Caco-2 (cell line): ENCODE results near the gene MACROD2. TPM values are rescaled to one million over a fixed set of nuclear protein-coding genes. Genes with fewer than 3 reads are reported as not detected.

Source experiments
- BruUV-seq: library from RNA; stranded (reverse); fragments of 400-500 nt; replicated peaks from 2 replicates; lab custom pipeline; 2021; lab: Mats Ljungman, UMichigan
- CTCF ChIA-PET: fragments of 300-600 bp; sonication (Branson Sonifier 250); formaldehyde crosslinking; loops from one replicate; lab custom pipeline; 2022; ENCODE audit warnings: antibody characterized with exemption; lab: Charles Lee
- POLR2A ChIA-PET: fragments of 300-600 bp; sonication (Branson Sonifier 250); formaldehyde crosslinking; loops from one replicate; lab custom pipeline; 2022; ENCODE audit warnings: antibody characterized with exemption; lab: Charles Lee
- DNase-seq, 2 experiments: peaks; one replicate each; pipeline versions ENCODE4 v3.0.0 to v3.0.0-alpha.2; 2020 to 2022
- H3K27me3 ChIP-seq: replicated peaks from 2 replicates; pipeline ENCODE4 v1.6.0; 2011; ENCODE audit warnings: low read length; ENCODE audit not compliant: control insufficient read depth, insufficient read depth
- H3K36me3 ChIP-seq: 2 replicates; pipeline ENCODE4 v1.5.1; 2011; ENCODE audit warnings: low read length; ENCODE audit not compliant: control insufficient read depth, insufficient read depth
- H3K4me1 ChIP-seq: fragments of 250-450 bp; sonication (Bioruptor Pico); 2 replicates; pipeline ENCODE4 v1.5.1; 2020; ENCODE audit warnings: mild to moderate bottlenecking
- H3K4me3 ChIP-seq: 2 replicates; pipeline ENCODE4 v1.5.1; 2011; ENCODE audit warnings: low read depth, mild to moderate bottlenecking, control low read depth, low read length
- H3K9me3 ChIP-seq: fragments of 250-450 bp; sonication (Bioruptor Pico); 2 replicates; pipeline ENCODE4 v1.5.1; 2020; ENCODE audit warnings: mild to moderate bottlenecking, moderate library complexity
- H3K27ac Mint-ChIP-seq: one replicate; pipeline ENCODE4 v1.8.0; 2022; ENCODE audit warnings: mixed read lengths; ENCODE audit not compliant: unreplicated experiment
- H3K27me3 Mint-ChIP-seq: one replicate; pipeline ENCODE4 v1.8.0; 2022; ENCODE audit warnings: mixed read lengths; ENCODE audit not compliant: insufficient read depth, unreplicated experiment
- H3K36me3 Mint-ChIP-seq: one replicate; pipeline ENCODE4 v1.8.0; 2022; ENCODE audit warnings: mild to moderate bottlenecking, mixed read lengths; ENCODE audit not compliant: insufficient read depth, unreplicated experiment
- H3K4me1 Mint-ChIP-seq: one replicate; pipeline ENCODE4 v1.8.0; 2022; ENCODE audit warnings: low read depth, mixed read lengths; ENCODE audit not compliant: unreplicated experiment
- H3K4me3 Mint-ChIP-seq: one replicate; pipeline ENCODE4 v1.8.0; 2022; ENCODE audit warnings: mild to moderate bottlenecking, moderate library complexity, mixed read lengths; ENCODE audit not compliant: unreplicated experiment
- H3K9me3 Mint-ChIP-seq: one replicate; pipeline ENCODE4 v1.8.0; 2022; ENCODE audit warnings: mixed read lengths; ENCODE audit not compliant: unreplicated experiment
- CTCF ChIP-seq, 2 experiments: fragments of 200-600 bp in 1 of 2; IDR thresholded peaks; 1 replicate in 1 of 2; 2 replicates in 1 of 2; pipeline versions ENCODE4 v1.5.1 to v1.8.0; 2011 to 2022; ENCODE audit warnings: antibody characterized with exemption in 1 of 2, control low read depth in 1 of 2, inconsistent platforms in 1 of 2, low read depth in 1 of 2, low read length in 1 of 2, mild to moderate bottlenecking in 1 of 2, moderate library complexity in 1 of 2; ENCODE audit not compliant: insufficient read depth in 1 of 2, severe bottlenecking in 1 of 2, unreplicated experiment in 1 of 2
- intact Hi-C: fragments of 100-400 bp; cut with micrococcal nuclease; formaldehyde crosslinking; loops from one replicate; pipeline ENCODE4 v1.10.0; 2022; ENCODE audit not compliant: unreplicated experiment
- total RNA-seq: library from RNA; stranded (reverse); gene quantifications from 2 replicates; pipeline ENCODE4 v1.2.3, GENCODE V29; 2022

The MACROD2 gene
- total RNA-seq, 1 experiment from 2014 or later, result 6.4 TPM

GRCh38 chr20:15379681-15380296, 1384.5 kb downstream of the MACROD2 start:
- H3K36me3 ChIP-seq, result no peaks in the 10 kb centered on the region
- POLR2A ChIA-PET, result no interaction called here
- no peak overlapping the region for H3K4me3 Mint-ChIP-seq
- H3K9me3 Mint-ChIP-seq, result peaks cover 13% of the 10 kb centered on the region
- DNase-seq, result no peak
- H3K27me3 Mint-ChIP-seq, result no peaks in the 10 kb centered on the region
- no peak for TF ChIP-seq CTCF (IDR thresholded peaks at IDR 0.05; ENCODE audit: insufficient read depth in 1 of 2, low read depth in 1 of 2, low read length in 1 of 2, severe bottlenecking in 1 of 2, unreplicated experiment in 1 of 2)
- no peaks in the 10 kb centered on the region for H3K9me3 ChIP-seq
- no peak overlapping the region for H3K27ac Mint-ChIP-seq
- no peaks in the 10 kb centered on the region for H3K36me3 Mint-ChIP-seq
- H3K4me3 ChIP-seq, result no peak overlapping the region
- H3K4me1 Mint-ChIP-seq, result peaks cover 10% of the 10 kb centered on the region
- no TSS peak for BruUV-seq
- CTCF ChIA-PET, result no interaction called here
- H3K4me1 ChIP-seq, result no peaks in the 10 kb centered on the region
- no peaks in the 10 kb centered on the region for H3K27me3 ChIP-seq
- intact Hi-C loops, result no loop called here

DNA sequence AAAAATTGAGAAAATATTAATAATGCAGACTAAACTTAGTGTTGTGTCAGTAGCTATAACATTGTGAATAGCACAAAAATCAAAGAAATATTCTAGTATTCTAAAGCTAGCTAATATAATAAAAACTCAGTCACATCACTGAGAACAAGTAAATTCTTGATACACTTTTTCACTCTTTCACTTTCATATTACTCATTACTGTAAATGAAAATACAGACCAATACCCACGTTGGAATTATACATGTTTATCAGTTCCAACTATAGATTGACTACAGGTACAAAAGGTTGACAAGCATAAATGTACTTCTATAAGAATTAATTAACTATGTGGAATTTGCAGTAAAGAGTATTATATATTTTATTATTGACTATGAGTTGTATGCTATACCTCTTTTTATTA, 1385.5 kb downstream of the MACROD2 start:
- peaks cover 13% of the 10 kb centered on the region for H3K9me3 Mint-ChIP-seq
- no peak for DNase-seq
- intact Hi-C loops, result no loop called here
- no peaks in the 10 kb centered on the region for H3K27me3 ChIP-seq
- POLR2A ChIA-PET, result no interaction called here
- H3K36me3 Mint-ChIP-seq, result no peaks in the 10 kb centered on the region
- no peak overlapping the region for H3K4me3 Mint-ChIP-seq
- no peaks in the 10 kb centered on the region for H3K4me1 ChIP-seq
- TF ChIP-seq CTCF (IDR thresholded peaks at IDR 0.05; ENCODE audit: insufficient read depth in 1 of 2, low read depth in 1 of 2, low read length in 1 of 2, severe bottlenecking in 1 of 2, unreplicated experiment in 1 of 2), result no peak
- peaks cover 7% of the 10 kb centered on the region for H3K4me1 Mint-ChIP-seq
- CTCF ChIA-PET, result no interaction called here
- H3K4me3 ChIP-seq, result no peak overlapping the region
- H3K27ac Mint-ChIP-seq, result no peak overlapping the region
- H3K27me3 Mint-ChIP-seq, result no peaks in the 10 kb centered on the region
- BruUV-seq, result no TSS peak
- no peaks in the 10 kb centered on the region for H3K36me3 ChIP-seq
- no peaks in the 10 kb centered on the region for H3K9me3 ChIP-seq

DNA sequence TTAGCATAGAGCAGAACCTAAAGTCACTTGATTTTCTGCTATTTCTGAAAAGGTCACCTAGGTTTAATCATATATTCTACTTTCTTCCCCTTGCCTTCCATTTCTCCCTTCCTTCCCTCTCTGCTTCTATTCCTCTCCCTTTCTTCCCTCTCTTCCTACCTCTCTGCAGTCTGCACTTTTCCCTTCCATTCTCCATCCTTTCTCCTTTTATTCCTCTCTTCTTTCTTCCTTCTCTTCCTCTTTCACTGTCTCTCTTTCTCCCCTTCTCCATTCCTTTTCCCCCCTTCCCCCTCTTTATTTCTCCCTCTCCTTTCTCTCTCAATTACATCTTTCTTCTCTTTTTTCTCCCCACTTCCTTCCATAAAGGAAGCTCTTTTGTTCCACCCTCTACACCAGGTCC, 1391.9 kb downstream of the MACROD2 start:
- Mint-ChIP-seq H3K4me1 (no peaks in the 10 kb centered on the region), H3K9me3 (peaks cover 11% of the 10 kb centered on the region), H3K36me3 (no peaks in the 10 kb centered on the region), H3K4me3 (no peak overlapping the region), H3K27me3 (no peaks in the 10 kb centered on the region), H3K27ac (no peak overlapping the region)
- POLR2A ChIA-PET, result no interaction called here
- no TSS peak for BruUV-seq
- no peak for DNase-seq
- Histone ChIP-seq H3K27me3 (no peaks in the 10 kb centered on the region), H3K4me1 (no peaks in the 10 kb centered on the region), H3K36me3 (no peaks in the 10 kb centered on the region), H3K4me3 (no peak overlapping the region), H3K9me3 (no peaks in the 10 kb centered on the region)
- TF ChIP-seq CTCF (IDR thresholded peaks at IDR 0.05; ENCODE audit: insufficient read depth in 1 of 2, low read depth in 1 of 2, low read length in 1 of 2, severe bottlenecking in 1 of 2, unreplicated experiment in 1 of 2), result no peak
- CTCF ChIA-PET, result no interaction called here
- intact Hi-C loops, result no loop called here
